Mesenchymal stem cell (in vitro differentiated cells and primary cell): Measurements from ENCODE around the gene CUTC. TPM values are rescaled to one million over a fixed set of nuclear protein-coding genes. Genes with fewer than 3 reads are reported as not detected.

ENCODE experiments used
- DNase-seq: peaks from one replicate; pipeline ENCODE4 v3.0.0-alpha.2; 2013
- H2AFZ ChIP-seq: one replicate; pipeline ENCODE4 v1.6.1; 2013; ENCODE audit warnings: low read depth, mild to moderate bottlenecking, control low read depth, inconsistent platforms, low read length, moderate library complexity
- H2AK5ac ChIP-seq: 2 replicates; pipeline ENCODE4 v1.6.1; 2013; ENCODE audit warnings: low read length, moderate library complexity, mild to moderate bottlenecking, inconsistent platforms; ENCODE audit not compliant: severe bottlenecking
- H2BK120ac ChIP-seq: one replicate; pipeline ENCODE4 v1.6.1; 2013; ENCODE audit warnings: low read depth, mild to moderate bottlenecking, inconsistent platforms, low read length, moderate library complexity
- H2BK12ac ChIP-seq, 2 experiments: one replicate each; pipeline ENCODE4 v1.6.1; 2013; ENCODE audit warnings: inconsistent platforms in 2 of 2, low read length in 2 of 2, mild to moderate bottlenecking in 2 of 2, moderate library complexity in 2 of 2, control low read depth in 1 of 2
- H2BK15ac ChIP-seq: one replicate; pipeline ENCODE4 v1.6.1; 2013; ENCODE audit warnings: mild to moderate bottlenecking, low read depth, inconsistent platforms; ENCODE audit not compliant: poor library complexity, severe bottlenecking
- H2BK5ac ChIP-seq: 2 replicates; pipeline ENCODE4 v1.6.1; 2013; ENCODE audit warnings: low read depth, mild to moderate bottlenecking, low read length, control low read depth, inconsistent platforms; ENCODE audit not compliant: poor library complexity, severe bottlenecking
- H3K14ac ChIP-seq, 2 experiments: one replicate each; pipeline ENCODE4 v1.6.1; 2013; ENCODE audit warnings: inconsistent platforms in 2 of 2, low read length in 2 of 2, control low read depth in 1 of 2, mild to moderate bottlenecking in 1 of 2, moderate library complexity in 1 of 2
- H3K18ac ChIP-seq, 2 experiments: one replicate each; pipeline ENCODE4 v1.6.1; 2013; ENCODE audit warnings: inconsistent platforms in 2 of 2, low read length in 2 of 2, control low read depth in 1 of 2, low read depth in 1 of 2, mild to moderate bottlenecking in 1 of 2
- H3K23ac ChIP-seq, 2 experiments: one replicate each; pipeline ENCODE4 v1.6.1; 2013; ENCODE audit warnings: inconsistent platforms in 2 of 2, low read length in 2 of 2, mild to moderate bottlenecking in 2 of 2, moderate library complexity in 2 of 2, control low read depth in 1 of 2
- H3K27ac ChIP-seq: 2 replicates; pipeline ENCODE4 v1.5.1; 2013; ENCODE audit warnings: mild to moderate bottlenecking, moderate library complexity, low read length, control low read depth, inconsistent platforms; ENCODE audit not compliant: poor library complexity, severe bottlenecking
- H3K27me3 ChIP-seq, 2 experiments: 2 replicates each; pipeline versions ENCODE4 v1.6.1 to v1.7.0; 2013; ENCODE audit warnings: low read length in 2 of 2, mild to moderate bottlenecking in 2 of 2, moderate library complexity in 2 of 2, control low read depth in 1 of 2, inconsistent platforms in 1 of 2; ENCODE audit not compliant: control insufficient read depth in 1 of 2, insufficient read depth in 1 of 2
- H3K36me3 ChIP-seq, 2 experiments: 2 replicates each; pipeline versions ENCODE4 v1.6.1 to v1.7.0; 2013; ENCODE audit warnings: low read length in 2 of 2, control low read depth in 1 of 2, inconsistent platforms in 1 of 2, low read depth in 1 of 2, mild to moderate bottlenecking in 1 of 2; ENCODE audit not compliant: insufficient read depth in 2 of 2, control insufficient read depth in 1 of 2
- H3K4ac ChIP-seq, 2 experiments: one replicate each; pipeline ENCODE4 v1.6.1; 2013; ENCODE audit warnings: inconsistent platforms in 2 of 2, low read length in 2 of 2, mild to moderate bottlenecking in 2 of 2, moderate library complexity in 2 of 2, control low read depth in 1 of 2, low read depth in 1 of 2
- H3K4me1 ChIP-seq: 2 replicates; pipeline ENCODE4 v1.6.1; 2013; ENCODE audit warnings: low read depth, low read length, control low read depth; ENCODE audit not compliant: control insufficient read depth, insufficient read depth
- H3K4me2 ChIP-seq: 2 replicates; pipeline ENCODE4 v1.6.1; 2013; ENCODE audit warnings: low read length, mild to moderate bottlenecking, inconsistent platforms; ENCODE audit not compliant: poor library complexity, severe bottlenecking
- H3K4me3 ChIP-seq, 2 experiments: 2 replicates each; pipeline versions ENCODE4 v1.5.1 to v1.7.0; 2013; ENCODE audit warnings: low read length in 2 of 2, mild to moderate bottlenecking in 2 of 2, control low read depth in 1 of 2, low read depth in 1 of 2; ENCODE audit not compliant: insufficient read depth in 1 of 2
- H3K79me1 ChIP-seq: replicated peaks from 2 replicates; pipeline ENCODE4 v1.6.1; 2013; ENCODE audit warnings: mild to moderate bottlenecking, control low read depth, low read length, inconsistent platforms; ENCODE audit not compliant: poor library complexity, severe bottlenecking
- H3K9ac ChIP-seq: 2 replicates; pipeline ENCODE4 v1.7.0; 2013; ENCODE audit warnings: mild to moderate bottlenecking, low read length, moderate library complexity
- H3K9me3 ChIP-seq: 2 replicates; pipeline ENCODE4 v1.7.0; 2013; ENCODE audit warnings: mild to moderate bottlenecking, low read length; ENCODE audit not compliant: control insufficient read depth
- H4K8ac ChIP-seq: one replicate; pipeline ENCODE4 v1.6.1; 2013; ENCODE audit warnings: inconsistent platforms, mild to moderate bottlenecking, low read length, moderate library complexity
- H4K91ac ChIP-seq: one replicate; pipeline ENCODE4 v1.6.1; 2013; ENCODE audit warnings: mild to moderate bottlenecking, low read length, inconsistent platforms
- WGBS: methylation state at CpG from one replicate; pipeline ENCODE4 v1.1.7; 2013; ENCODE audit warnings: mixed read lengths; 5-methylcytosine and 5-hydroxymethylcytosine counted together
- polyA plus RNA-seq, 2 experiments: library from polyadenylated mRNA; stranded (reverse); fragments of 200-250 nt; gene quantifications; one replicate each; pipeline ENCODE4 v1.2.3, GENCODE V29; 2013

CUTC gene
- polyA plus RNA-seq (2013, experiment 1 of 2), result 11.2 TPM
- 11.2 TPM for polyA plus RNA-seq (2013, experiment 2 of 2)

GRCh38 chr10:99732033-99732842 lies at the start of gene CUTC, which contains the start of gene COX15:
CUTC (plus strand) TSS chr10:99732234; CDS start chr10:99732349, 115 bp downstream.
COX15 (minus strand) TSS chr10:99732127; CDS start chr10:99732049, 78 bp downstream.
- peak within 1 kb of the TSS in 1 of 2 experiments; percentile 82 for H2BK12ac ChIP-seq
- H3K23ac ChIP-seq, result peak within 1 kb of the TSS in 1 of 2 experiments; percentile 99
- DNase-seq, result peak; percentile 97
- peak within 1 kb of the TSS; percentile 82 for H2BK120ac ChIP-seq
- peak within 1 kb of the TSS; percentile 97 for H2AFZ ChIP-seq
- under 1% methylated on average over 72 of the region's 73 CpGs for WGBS
- peaks cover 9 to 46% of the 10 kb centered on the region in 2 experiments for H3K36me3 ChIP-seq
- peak within 1 kb of the TSS; percentile 92 to 98 for H3K4me3 ChIP-seq
- H3K9me3 ChIP-seq, result no peaks in the 10 kb centered on the region
- H3K79me1 ChIP-seq, result peaks cover 18% of the 10 kb centered on the region
- peak within 1 kb of the TSS; percentile 82 for H2BK15ac ChIP-seq
- H3K9ac ChIP-seq, result peak within 1 kb of the TSS; percentile 98
- peak within 1 kb of the TSS; percentile 74 for H4K91ac ChIP-seq
- H3K4me2 ChIP-seq, result peak within 1 kb of the TSS; percentile 97
- H3K4me1 ChIP-seq, result peaks cover 11% of the 10 kb centered on the region
- peak within 1 kb of the TSS in 1 of 2 experiments; percentile 97 for H3K14ac ChIP-seq
- H2BK5ac ChIP-seq, result peak within 1 kb of the TSS; percentile 11
- peak within 1 kb of the TSS; percentile 83 to 96 for H3K18ac ChIP-seq
- H4K8ac ChIP-seq, result peak within 1 kb of the TSS; percentile 97
- no peaks in the 10 kb centered on the region for H3K27me3 ChIP-seq
- peak within 1 kb of the TSS; percentile 87 for H3K27ac ChIP-seq
- peak within 1 kb of the TSS; percentile 89 for H2AK5ac ChIP-seq
- peak within 1 kb of the TSS; percentile 92 for H3K4ac ChIP-seq

- no peak overlapping the region for H3K4me3 ChIP-seq
- no peak overlapping the region for H3K14ac ChIP-seq
- DNase-seq, result no peak
- no peak overlapping the region for H4K8ac ChIP-seq
- no peak overlapping the region for H2BK5ac ChIP-seq
- H2BK15ac ChIP-seq, result no peak overlapping the region
- H2BK120ac ChIP-seq, result no peak overlapping the region
- no peak overlapping the region for H4K91ac ChIP-seq
- no peak overlapping the region for H3K18ac ChIP-seq
- H2BK12ac ChIP-seq, result no peak overlapping the region
- no peaks in the 10 kb centered on the region for H3K9me3 ChIP-seq
- H3K4me1 ChIP-seq, result peaks cover 9% of the 10 kb centered on the region
- peaks cover 16 to 70% of the 10 kb centered on the region in 2 experiments for H3K36me3 ChIP-seq
- no peak overlapping the region for H3K23ac ChIP-seq
- no peaks in the 10 kb centered on the region for H3K27me3 ChIP-seq
- H3K4ac ChIP-seq, result no peak overlapping the region
- H3K9ac ChIP-seq, result no peak overlapping the region
- H3K4me2 ChIP-seq, result no peak overlapping the region
- H3K27ac ChIP-seq, result peak overlapping the region; percentile 35
- WGBS, result no CpG with 5 or more reads among the region's 1 CpG
- peaks cover 19% of the 10 kb centered on the region for H3K79me1 ChIP-seq
- peak overlapping the region; percentile 83 for H2AK5ac ChIP-seq
- H2AFZ ChIP-seq, result no peak overlapping the region
Observed at GRCh38 chr10:99682752-99683151, 49.3 kb upstream of the CUTC start.

GRCh38 chr10:99685597-99685967 lies 46.5 kb upstream of the CUTC start:
- peak overlapping the region; percentile 31 for H2BK5ac ChIP-seq
- no peak overlapping the region for H4K91ac ChIP-seq
- H3K18ac ChIP-seq, result no peak overlapping the region
- no peak overlapping the region for H3K23ac ChIP-seq
- no peak overlapping the region for H2AFZ ChIP-seq
- H3K14ac ChIP-seq, result no peak overlapping the region
- H2AK5ac ChIP-seq, result no peak overlapping the region
- WGBS, result 97% methylated on average over 2 of the region's 2 CpGs
- no peak for DNase-seq
- no peaks in the 10 kb centered on the region for H3K9me3 ChIP-seq
- H3K27ac ChIP-seq, result peak overlapping the region; percentile 75
- H3K4me1 ChIP-seq, result peaks cover 6% of the 10 kb centered on the region
- H3K4me3 ChIP-seq, result no peak overlapping the region
- H3K36me3 ChIP-seq, result peaks cover 7 to 68% of the 10 kb centered on the region in 2 experiments
- H3K4ac ChIP-seq, result no peak overlapping the region
- H3K9ac ChIP-seq, result no peak overlapping the region
- no peak overlapping the region for H2BK120ac ChIP-seq
- no peak overlapping the region for H3K4me2 ChIP-seq
- peaks cover 12% of the 10 kb centered on the region for H3K79me1 ChIP-seq
- H2BK12ac ChIP-seq, result no peak overlapping the region
- H2BK15ac ChIP-seq, result no peak overlapping the region
- H3K27me3 ChIP-seq, result no peaks in the 10 kb centered on the region
- H4K8ac ChIP-seq, result no peak overlapping the region

- Histone ChIP-seq H3K36me3 (peaks cover 16 to 70% of the 10 kb centered on the region in 2 experiments), H3K9me3 (no peaks in the 10 kb centered on the region), H3K27me3 (no peaks in the 10 kb centered on the region), H3K9ac (no peak overlapping the region), H2BK15ac (no peak overlapping the region), H3K18ac (no peak overlapping the region), H3K23ac (no peak overlapping the region), H3K14ac (no peak overlapping the region), H3K4me3 (no peak overlapping the region), H3K27ac (no peak overlapping the region), H3K79me1 (peaks cover 16% of the 10 kb centered on the region), H3K4me2 (no peak overlapping the region), H4K91ac (no peak overlapping the region), H2BK120ac (no peak overlapping the region), H4K8ac (no peak overlapping the region), H3K4ac (no peak overlapping the region), H3K4me1 (peaks cover 3% of the 10 kb centered on the region), H2BK5ac (no peak overlapping the region), H2AK5ac (no peak overlapping the region), H2BK12ac (no peak overlapping the region), H2AFZ (no peak overlapping the region)
- DNase-seq, result no peak
- WGBS, result no CpG with 5 or more reads among the region's 1 CpG
Observed at GRCh38 chr10:99689461-99689860, 42.6 kb upstream of the CUTC start.
